Endometrium (tissue), 2 donors: ENCODE results near the gene MZF1.

Experiments
- FAIRE-seq: peaks from 2 replicates; lab custom pipeline; 2012; peaks lifted over from hg19 to GRCh38; lab: Jason Lieb, UNC
- donor health status: control.
- donor health status: control.

Gene MZF1

GRCh38 chr19:58569943-58570670 lies 3.0 kb downstream of the MZF1 start:
- no peak for FAIRE-seq

GRCh38 chr19:58569191-58569942 lies 3.8 kb downstream of the MZF1 start:
- no peak for FAIRE-seq

GRCh38 chr19:58568453-58569130 lies 4.5 kb downstream of the MZF1 start:
- no peak for FAIRE-seq

GRCh38 chr19:58566989-58567388 lies 6.1 kb downstream of the MZF1 start:
- no peak for FAIRE-seq

- no peak for FAIRE-seq
Measured at GRCh38 chr19:58563823-58564222, 9.3 kb downstream of the MZF1 start.

GRCh38 chr19:58563034-58563573 lies 10.0 kb downstream of the MZF1 start:
- FAIRE-seq = no peak

GRCh38 chr19:58562122-58563033 lies 10.8 kb downstream of the MZF1 start:
- FAIRE-seq = no peak

- no peak for FAIRE-seq
Measured at GRCh38 chr19:58561373-58562121, 11.6 kb downstream of the MZF1 start.

- FAIRE-seq = no peak
Measured at GRCh38 chr19:58560921-58561320, 12.2 kb downstream of the MZF1 start.

GRCh38 chr19:58560007-58560887 lies 12.9 kb downstream of the MZF1 start:
- no peak for FAIRE-seq

GRCh38 chr19:58559275-58560006 lies 13.7 kb downstream of the MZF1 start:
- FAIRE-seq = peak; percentile 81

GRCh38 chr19:58558623-58559274 lies 14.4 kb downstream of the MZF1 start:
- FAIRE-seq = peak; percentile 93

GRCh38 chr19:58558066-58558622 lies 15.0 kb downstream of the MZF1 start, which contains the start of gene UBE2M:
Gene UBE2M, minus strand, starts transcription at chr19:58558611. Its CDS starts 230 bp downstream, at chr19:58558381.
- FAIRE-seq = no peak

- no peak for FAIRE-seq
Measured at GRCh38 chr19:58557221-58558065, 15.7 kb downstream of the MZF1 start.

- no peak for FAIRE-seq
Measured at GRCh38 chr19:58556622-58557220, 16.4 kb downstream of the MZF1 start.

GRCh38 chr19:58555920-58556621 lies 17.1 kb downstream of the MZF1 start:
- no peak for FAIRE-seq
